Mucosa of rectum (tissue), 2 donors: ENCODE results near the gene WNT3A.
A peak's percentile ranks its signal among the peaks of the same experiment; 100 is the strongest.

Experiments used
- H3K27ac ChIP-seq, 2 donors: one replicate each; pipeline ENCODE4 v1.7.0; 2013; ENCODE audit warnings: inconsistent platforms in 2 of 2, low read depth in 2 of 2, low read length in 2 of 2
- H3K27me3 ChIP-seq, 2 donors: one replicate each; pipeline ENCODE4 v1.7.0; 2013; ENCODE audit warnings: low read length in 2 of 2; ENCODE audit not compliant: control insufficient read depth in 2 of 2, insufficient read depth in 2 of 2
- H3K36me3 ChIP-seq, 2 donors: one replicate each; pipeline ENCODE4 v1.7.0; 2013; ENCODE audit warnings: low read length in 2 of 2; ENCODE audit not compliant: control insufficient read depth in 2 of 2, insufficient read depth in 2 of 2
- H3K4me1 ChIP-seq, 2 donors: one replicate each; pipeline ENCODE4 v1.7.0; 2013; ENCODE audit warnings: low read length in 2 of 2, mild to moderate bottlenecking in 1 of 2; ENCODE audit not compliant: control insufficient read depth in 2 of 2, insufficient read depth in 2 of 2
- H3K4me3 ChIP-seq, 2 donors: one replicate each; pipeline ENCODE4 v1.7.0; 2013; ENCODE audit warnings: low read length in 2 of 2
- H3K9ac ChIP-seq, 2 donors: one replicate each; pipeline ENCODE4 v1.7.0; 2013; ENCODE audit warnings: low read length in 2 of 2, low read depth in 1 of 2, mild to moderate bottlenecking in 1 of 2
- H3K9me3 ChIP-seq, 2 donors: one replicate each; pipeline ENCODE4 v1.7.0; 2013; ENCODE audit warnings: low read length in 2 of 2; ENCODE audit not compliant: control insufficient read depth in 2 of 2
- donor health status: healthy.
- donor health status: Normal muscosa, but diverticular disease.

The WNT3A gene

GRCh38 chr1:228109073-228109961, 102.5 kb downstream of the WNT3A start, which contains the start of gene MRPL55:
TSS of gene MRPL55 (minus strand) at chr1:228109299. CDS start at chr1:228108260, 1,039 bp downstream.
- Histone ChIP-seq H3K27me3 (no peaks in the 10 kb centered on the region), H3K9ac (peak within 1 kb of the TSS; percentile 88 to 93), H3K27ac (peak within 1 kb of the TSS; percentile 87 to 90), H3K9me3 (no peaks in the 10 kb centered on the region), H3K36me3 (peaks cover 12 to 14% of the 10 kb centered on the region in 2 donors), H3K4me3 (peak within 1 kb of the TSS; percentile 89 to 93), H3K4me1 (peaks cover 14 to 19% of the 10 kb centered on the region in 2 donors)

- H3K4me1 ChIP-seq: peaks cover 14 to 19% of the 10 kb centered on the region in 2 donors
- peak overlapping the region; percentile 78 to 90 for H3K27ac ChIP-seq
- H3K9me3 ChIP-seq: no peaks in the 10 kb centered on the region
- peak overlapping the region; percentile 88 to 92 for H3K9ac ChIP-seq
- H3K27me3 ChIP-seq: no peaks in the 10 kb centered on the region
- peaks cover 12 to 14% of the 10 kb centered on the region in 2 donors for H3K36me3 ChIP-seq
- peak overlapping the region; percentile 84 to 89 for H3K4me3 ChIP-seq
Measured at GRCh38 chr1:228109962-228110488, 103.2 kb downstream of the WNT3A start.

- Histone ChIP-seq H3K27ac (no peak overlapping the region), H3K4me1 (peaks cover 14 to 19% of the 10 kb centered on the region in 2 donors), H3K9me3 (no peaks in the 10 kb centered on the region), H3K27me3 (no peaks in the 10 kb centered on the region), H3K9ac (no peak overlapping the region), H3K36me3 (peaks cover 12 to 14% of the 10 kb centered on the region in 2 donors), H3K4me3 (no peak overlapping the region)
Measured at GRCh38 chr1:228110556-228110955, 103.8 kb downstream of the WNT3A start.
